Smooth muscle cell (in vitro differentiated cells): ENCODE data around the gene SMIM24. TPM values are rescaled to one million over a fixed set of nuclear protein-coding genes. Genes with fewer than 3 reads are reported as not detected.

Source experiments
- DNase-seq: peaks from one replicate; lab custom pipeline; 2025; ENCODE audit not compliant: unreplicated experiment; lab: John Stamatoyannopoulos, UW
- H2AFZ ChIP-seq: fragments of 200-600 bp; sonication (generic); 2 replicates; pipeline ENCODE4 v1.6.0; 2016; ENCODE audit warnings: antibody characterized with exemption, low read depth, mild to moderate bottlenecking
- H3F3A ChIP-seq: fragments of 200-600 bp; sonication (generic); 2 replicates; pipeline ENCODE4 v1.6.0; 2017; ENCODE audit warnings: antibody characterized with exemption, low read depth
- H3K27ac ChIP-seq: fragments of 200-600 bp; sonication (generic); 2 replicates; pipeline ENCODE4 v1.5.1; 2016; ENCODE audit warnings: low read depth, mild to moderate bottlenecking
- H3K27me3 ChIP-seq: fragments of 200-600 bp; sonication (generic); 2 replicates; pipeline ENCODE4 v1.6.1; 2016; ENCODE audit warnings: low read depth, mild to moderate bottlenecking
- H3K36me3 ChIP-seq: fragments of 200-600 bp; sonication (generic); 2 replicates; pipeline ENCODE4 v1.5.1; 2016; ENCODE audit warnings: low read depth
- H3K4me1 ChIP-seq: fragments of 200-600 bp; sonication (generic); 2 replicates; pipeline ENCODE4 v1.5.1; 2016; ENCODE audit warnings: low read depth
- H3K4me2 ChIP-seq: fragments of 200-600 bp; sonication (generic); 2 replicates; pipeline ENCODE4 v1.6.0; 2016; ENCODE audit warnings: mild to moderate bottlenecking
- H3K4me3 ChIP-seq: fragments of 200-600 bp; sonication (generic); 2 replicates; pipeline ENCODE4 v1.5.1; 2016; ENCODE audit warnings: mild to moderate bottlenecking
- H3K79me2 ChIP-seq: fragments of 200-600 bp; sonication (generic); 2 replicates; pipeline ENCODE4 v1.6.0; 2016; ENCODE audit warnings: low read depth, mild to moderate bottlenecking
- H3K9ac ChIP-seq: fragments of 200-600 bp; sonication (generic); 2 replicates; pipeline ENCODE4 v1.6.0; 2016; ENCODE audit warnings: low read depth
- H3K9me3 ChIP-seq: fragments of 200-600 bp; sonication (generic); replicated peaks from 2 replicates; pipeline ENCODE4 v1.5.1; 2016; ENCODE audit warnings: low read depth
- H4K20me1 ChIP-seq: fragments of 200-600 bp; sonication (generic); 2 replicates; pipeline ENCODE4 v1.6.0; 2016; ENCODE audit warnings: low read depth
- CTCF ChIP-seq: fragments of 200-600 bp; sonication (generic); IDR thresholded peaks from 2 replicates; pipeline ENCODE4 v1.5.1; 2017; ENCODE audit warnings: borderline replicate concordance, mild to moderate bottlenecking, antibody characterized with exemption; ENCODE audit not compliant: insufficient read depth, poor library complexity, severe bottlenecking
- whole genome bisulfite sequencing: methylation state at CpG from one replicate; pipeline ENCODE4 v1.1.7; 2016; ENCODE audit warnings: low lambda C conversion rate; 5-methylcytosine and 5-hydroxymethylcytosine counted together
- polyA plus RNA-seq: library from polyadenylated mRNA; unstranded; fragments of >200 nt; fragmentation: Nextera tagmentation; extraction: Ambion mirVana; gene quantifications from 2 replicates; pipeline ENCODE4 v1.2.1, GENCODE V29; 2016
- total RNA-seq: library from RNA; depleted of rRNA; stranded (reverse); fragments of >200 nt; gene quantifications from 2 replicates; pipeline ENCODE4 v1.2.3, GENCODE V29; 2014

Gene SMIM24
- total and polyA plus RNA-seq, 2 experiments from 2014 or later: 1.1 TPM; not detected in 1

DNA sequence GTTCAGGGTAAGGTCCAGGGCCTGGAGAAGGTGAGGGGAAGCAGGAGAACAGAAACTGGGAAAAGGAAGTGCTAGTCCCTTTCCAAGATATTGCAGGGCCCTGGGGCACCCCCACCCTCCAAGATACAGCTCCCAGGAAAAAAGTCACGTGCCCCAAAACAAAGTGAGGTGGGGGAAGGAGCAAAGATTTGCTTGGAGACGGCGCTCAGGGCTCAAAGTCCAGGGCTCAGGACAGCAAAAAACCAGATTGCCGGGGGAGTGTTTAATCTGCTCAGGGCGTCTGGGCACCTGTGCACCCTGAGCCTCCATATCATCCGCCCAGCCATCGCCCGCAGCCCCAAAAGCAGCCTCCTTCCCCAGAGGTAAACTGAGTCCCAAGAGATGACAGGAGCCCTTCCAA is 6.3 kb downstream of the SMIM24 start:
- Histone ChIP-seq H3K4me3 (no peak overlapping the region), H3K79me2 (no peaks in the 10 kb centered on the region), H3K4me2 (no peak overlapping the region), H2AFZ (no peak overlapping the region), H3K4me1 (no peaks in the 10 kb centered on the region), H3K27me3 (no peaks in the 10 kb centered on the region), H3K9me3 (no peaks in the 10 kb centered on the region), H3K36me3 (no peaks in the 10 kb centered on the region), H3K27ac (no peak overlapping the region), H4K20me1 (no peaks in the 10 kb centered on the region), H3F3A (no peaks in the 10 kb centered on the region), H3K9ac (no peak overlapping the region)
- no peak for DNase-seq
- no peak for TF ChIP-seq CTCF
- 81% methylated on average over 8 of the region's 8 CpGs for WGBS

DNA sequence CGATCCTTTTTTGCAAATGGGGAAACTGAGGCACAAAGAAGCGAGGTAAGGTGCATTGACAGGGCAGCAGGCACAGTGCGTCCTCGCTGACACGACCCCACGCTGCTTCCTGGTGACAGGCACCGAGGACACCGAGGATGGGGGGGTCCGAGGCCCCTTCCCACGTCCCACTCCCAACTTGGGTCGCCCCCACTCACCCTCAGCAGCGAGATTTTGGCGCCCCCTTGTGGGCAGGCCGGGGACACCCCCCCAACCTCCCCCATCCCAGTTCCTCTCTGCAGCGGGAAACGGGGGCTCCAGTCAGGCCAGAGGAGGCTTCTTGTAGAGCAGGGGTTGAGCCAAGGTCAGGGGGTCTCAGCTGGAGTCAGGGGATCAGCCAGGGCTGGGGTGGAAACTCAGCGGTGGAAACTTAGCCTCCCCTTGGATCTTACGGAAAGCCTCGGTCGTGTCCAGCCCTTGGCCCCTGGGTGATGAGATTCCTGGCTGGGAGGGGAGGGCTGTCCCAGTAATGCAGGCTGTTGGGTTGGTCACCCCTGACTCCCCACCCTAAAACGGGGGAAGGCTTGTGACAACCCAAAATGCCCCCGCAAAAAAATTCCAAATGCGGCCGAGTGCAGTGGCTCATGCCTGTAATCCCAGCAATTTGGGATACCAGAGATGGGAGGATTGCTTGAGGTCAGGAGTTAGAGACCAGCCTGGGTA is 8.2 kb downstream of the SMIM24 start:
- Histone ChIP-seq H3K9ac (no peak overlapping the region), H3F3A (no peaks in the 10 kb centered on the region), H3K4me3 (no peak overlapping the region), H3K9me3 (no peaks in the 10 kb centered on the region), H3K4me1 (no peaks in the 10 kb centered on the region), H2AFZ (no peak overlapping the region), H3K36me3 (no peaks in the 10 kb centered on the region), H4K20me1 (no peaks in the 10 kb centered on the region), H3K27ac (no peak overlapping the region), H3K79me2 (no peaks in the 10 kb centered on the region), H3K4me2 (no peak overlapping the region), H3K27me3 (no peaks in the 10 kb centered on the region)
- 53% methylated on average over 21 of the region's 24 CpGs for WGBS
- peak; percentile 93 for TF ChIP-seq CTCF
- peak; percentile 15 for DNase-seq

- no peaks in the 10 kb centered on the region for H3K9me3 ChIP-seq
- 74% methylated on average over 11 of the region's 11 CpGs for WGBS
- H3K79me2 ChIP-seq: no peaks in the 10 kb centered on the region
- H3K36me3 ChIP-seq: no peaks in the 10 kb centered on the region
- H4K20me1 ChIP-seq: no peaks in the 10 kb centered on the region
- no peaks in the 10 kb centered on the region for H3K27me3 ChIP-seq
- no peak overlapping the region for H2AFZ ChIP-seq
- H3K27ac ChIP-seq: no peak overlapping the region
- no peak overlapping the region for H3K4me2 ChIP-seq
- no peaks in the 10 kb centered on the region for H3K4me1 ChIP-seq
- no peak overlapping the region for H3K4me3 ChIP-seq
- H3F3A ChIP-seq: no peaks in the 10 kb centered on the region
- no peak overlapping the region for H3K9ac ChIP-seq
- DNase-seq: no peak
- TF ChIP-seq CTCF: no peak
Observed at GRCh38 chr19:3470500-3471128, 9.7 kb downstream of the SMIM24 start.
